ES-I3 (cell line): ENCODE data around the gene ENOX1.

ENCODE experiments used
- H3K36me3 ChIP-seq: 2 replicates; pipeline ENCODE4 v1.6.1; 2013; ENCODE audit warnings: mild to moderate bottlenecking, low read length, control low read depth, moderate library complexity; ENCODE audit not compliant: insufficient read depth
- H3K4me1 ChIP-seq: 2 replicates; pipeline ENCODE4 v1.6.1; 2013; ENCODE audit warnings: mild to moderate bottlenecking, control low read depth, low read length; ENCODE audit not compliant: insufficient read depth
- H3K9ac ChIP-seq: 2 replicates; pipeline ENCODE4 v1.6.1; 2013; ENCODE audit warnings: low read depth, mild to moderate bottlenecking, low read length, moderate library complexity
- H3K9me3 ChIP-seq: 2 replicates; pipeline ENCODE4 v1.6.1; 2013; ENCODE audit warnings: mild to moderate bottlenecking, low read length, moderate library complexity; ENCODE audit not compliant: control insufficient read depth, insufficient read depth

The ENOX1 gene

GRCh38 chr13:43260999-43261398 lies 525.8 kb downstream of the ENOX1 start:
- no peaks in the 10 kb centered on the region for H3K9me3 ChIP-seq
- H3K36me3 ChIP-seq = no peaks in the 10 kb centered on the region
- H3K4me1 ChIP-seq = no peaks in the 10 kb centered on the region
- no peak overlapping the region for H3K9ac ChIP-seq

GRCh38 chr13:43258771-43259170 lies 528.0 kb downstream of the ENOX1 start:
- no peaks in the 10 kb centered on the region for H3K36me3 ChIP-seq
- no peak overlapping the region for H3K9ac ChIP-seq
- no peaks in the 10 kb centered on the region for H3K4me1 ChIP-seq
- H3K9me3 ChIP-seq = no peaks in the 10 kb centered on the region

- Histone ChIP-seq H3K4me1 (no peaks in the 10 kb centered on the region), H3K9ac (no peak overlapping the region), H3K9me3 (no peaks in the 10 kb centered on the region), H3K36me3 (no peaks in the 10 kb centered on the region)
Measured at GRCh38 chr13:43257765-43258164, 529.0 kb downstream of the ENOX1 start.

GRCh38 chr13:43251961-43252360 lies 534.8 kb downstream of the ENOX1 start:
- H3K4me1 ChIP-seq = no peaks in the 10 kb centered on the region
- H3K9me3 ChIP-seq = no peaks in the 10 kb centered on the region
- H3K9ac ChIP-seq = no peak overlapping the region
- H3K36me3 ChIP-seq = no peaks in the 10 kb centered on the region

- Histone ChIP-seq H3K9ac (no peak overlapping the region), H3K4me1 (no peaks in the 10 kb centered on the region), H3K36me3 (no peaks in the 10 kb centered on the region), H3K9me3 (no peaks in the 10 kb centered on the region)
Measured at GRCh38 chr13:43246382-43246781, 540.4 kb downstream of the ENOX1 start.

GRCh38 chr13:43245374-43245964 lies 541.3 kb downstream of the ENOX1 start:
- Histone ChIP-seq H3K4me1 (no peaks in the 10 kb centered on the region), H3K9ac (no peak overlapping the region)

GRCh38 chr13:43244481-43244880 lies 542.3 kb downstream of the ENOX1 start:
- H3K4me1 ChIP-seq = no peaks in the 10 kb centered on the region
- no peak overlapping the region for H3K9ac ChIP-seq
- H3K36me3 ChIP-seq = no peaks in the 10 kb centered on the region
- H3K9me3 ChIP-seq = no peaks in the 10 kb centered on the region

More at GRCh38 chr13:43245374-43245964, 541.3 kb downstream of the ENOX1 start:
- Histone ChIP-seq H3K36me3 (no peaks in the 10 kb centered on the region), H3K9me3 (no peaks in the 10 kb centered on the region)

- Histone ChIP-seq H3K9me3 (no peaks in the 10 kb centered on the region), H3K36me3 (no peaks in the 10 kb centered on the region), H3K4me1 (no peaks in the 10 kb centered on the region), H3K9ac (no peak overlapping the region)
Measured at GRCh38 chr13:43243711-43244110, 543.1 kb downstream of the ENOX1 start.

- H3K4me1 ChIP-seq = no peaks in the 10 kb centered on the region
- H3K36me3 ChIP-seq = no peaks in the 10 kb centered on the region
- H3K9me3 ChIP-seq = no peaks in the 10 kb centered on the region
- no peak overlapping the region for H3K9ac ChIP-seq
Measured at GRCh38 chr13:43242040-43242439, 544.7 kb downstream of the ENOX1 start.

GRCh38 chr13:43240278-43240677 lies 546.5 kb downstream of the ENOX1 start:
- no peaks in the 10 kb centered on the region for H3K36me3 ChIP-seq
- no peaks in the 10 kb centered on the region for H3K9me3 ChIP-seq
- no peak overlapping the region for H3K9ac ChIP-seq
- H3K4me1 ChIP-seq = no peaks in the 10 kb centered on the region

- Histone ChIP-seq H3K9ac (no peak overlapping the region), H3K36me3 (no peaks in the 10 kb centered on the region), H3K9me3 (no peaks in the 10 kb centered on the region), H3K4me1 (no peaks in the 10 kb centered on the region)
Measured at GRCh38 chr13:43239275-43239840, 547.4 kb downstream of the ENOX1 start.

- Histone ChIP-seq H3K9me3 (no peaks in the 10 kb centered on the region), H3K4me1 (no peaks in the 10 kb centered on the region), H3K36me3 (no peaks in the 10 kb centered on the region), H3K9ac (no peak overlapping the region)
Measured at GRCh38 chr13:43238341-43239083, 548.3 kb downstream of the ENOX1 start.

GRCh38 chr13:43237616-43238015 lies 549.2 kb downstream of the ENOX1 start:
- Histone ChIP-seq H3K4me1 (no peaks in the 10 kb centered on the region), H3K36me3 (no peaks in the 10 kb centered on the region), H3K9ac (no peak overlapping the region), H3K9me3 (no peaks in the 10 kb centered on the region)

GRCh38 chr13:43235028-43235427 lies 551.7 kb downstream of the ENOX1 start:
- no peak overlapping the region for H3K9ac ChIP-seq
- no peaks in the 10 kb centered on the region for H3K9me3 ChIP-seq
- peaks cover 2% of the 10 kb centered on the region; the same call in 1 of the 2 replicates for H3K4me1 ChIP-seq
- H3K36me3 ChIP-seq = no peaks in the 10 kb centered on the region

- H3K36me3 ChIP-seq = no peaks in the 10 kb centered on the region
- no peaks in the 10 kb centered on the region for H3K9me3 ChIP-seq
- peaks cover 6% of the 10 kb centered on the region for H3K4me1 ChIP-seq
- no peak overlapping the region for H3K9ac ChIP-seq
Measured at GRCh38 chr13:43232873-43233265, 553.9 kb downstream of the ENOX1 start.
